ENCODE results near the gene CNKSR3. TPM values are rescaled to one million over a fixed set of nuclear protein-coding genes. Genes with fewer than 3 reads are reported as not detected.

The CNKSR3 gene
- total and polyA plus RNA-seq, 4 donors, result 4.9 to 17.0 (median 8.8) TPM

DNA sequence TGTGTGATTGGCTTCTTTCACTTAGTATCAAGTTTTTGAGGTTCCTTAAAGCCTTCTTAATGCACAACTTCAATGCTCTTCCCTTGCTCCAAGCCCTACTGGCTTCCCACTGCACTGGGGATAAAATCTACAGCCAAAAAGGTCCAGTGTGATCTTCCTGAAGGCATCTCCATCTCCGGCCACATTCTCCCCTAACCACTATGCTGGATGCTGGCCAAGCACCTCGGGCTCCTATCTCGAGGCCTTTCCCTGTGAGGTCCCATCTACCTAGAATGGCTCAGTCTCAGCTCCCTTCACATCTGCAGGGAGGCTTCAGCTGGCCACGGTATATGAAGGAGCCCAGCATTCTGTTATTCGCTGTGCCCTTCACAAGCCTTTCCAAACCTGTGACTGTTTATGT is 48.1 kb downstream of the CNKSR3 start:
- no peak for DNase-seq (ENCODE audit: low read depth in 4 of 6, low spot score in 6 of 6)
- H3K4me3 ChIP-seq (ENCODE audit: low read depth, low read length), result no peak overlapping the region
- WGBS (ENCODE audit: insufficient coverage), result 57% methylated on average over 3 of the region's 5 CpGs
- no peak overlapping the region for H3K27ac ChIP-seq (ENCODE audit: low read depth, low read length)
- peaks cover 4% of the 10 kb centered on the region for H3K4me1 ChIP-seq (ENCODE audit: control insufficient read depth, insufficient read depth, low read length)
- H3K27me3 ChIP-seq (ENCODE audit: control insufficient read depth, insufficient read depth, low read length), result no peaks in the 10 kb centered on the region
- H3K9me3 ChIP-seq (ENCODE audit: control insufficient read depth, insufficient read depth, low read length), result no peaks in the 10 kb centered on the region
- H3K36me3 ChIP-seq (ENCODE audit: control insufficient read depth, insufficient read depth, low read length), result no peaks in the 10 kb centered on the region

GRCh38 chr6:154461348-154461747 is 49.1 kb downstream of the CNKSR3 start:
- Histone ChIP-seq H3K4me1 (ENCODE audit: control insufficient read depth, insufficient read depth, low read length) (peaks cover 4% of the 10 kb centered on the region), H3K27me3 (ENCODE audit: control insufficient read depth, insufficient read depth, low read length) (no peaks in the 10 kb centered on the region), H3K9me3 (ENCODE audit: control insufficient read depth, insufficient read depth, low read length) (no peaks in the 10 kb centered on the region), H3K36me3 (ENCODE audit: control insufficient read depth, insufficient read depth, low read length) (no peaks in the 10 kb centered on the region), H3K27ac (ENCODE audit: low read depth, low read length) (no peak overlapping the region), H3K4me3 (ENCODE audit: low read depth, low read length) (no peak overlapping the region)
- WGBS (ENCODE audit: insufficient coverage), result no CpG with 5 or more reads among the region's 2 CpGs
- DNase-seq (ENCODE audit: low read depth in 4 of 6, low spot score in 6 of 6), result no peak

DNA sequence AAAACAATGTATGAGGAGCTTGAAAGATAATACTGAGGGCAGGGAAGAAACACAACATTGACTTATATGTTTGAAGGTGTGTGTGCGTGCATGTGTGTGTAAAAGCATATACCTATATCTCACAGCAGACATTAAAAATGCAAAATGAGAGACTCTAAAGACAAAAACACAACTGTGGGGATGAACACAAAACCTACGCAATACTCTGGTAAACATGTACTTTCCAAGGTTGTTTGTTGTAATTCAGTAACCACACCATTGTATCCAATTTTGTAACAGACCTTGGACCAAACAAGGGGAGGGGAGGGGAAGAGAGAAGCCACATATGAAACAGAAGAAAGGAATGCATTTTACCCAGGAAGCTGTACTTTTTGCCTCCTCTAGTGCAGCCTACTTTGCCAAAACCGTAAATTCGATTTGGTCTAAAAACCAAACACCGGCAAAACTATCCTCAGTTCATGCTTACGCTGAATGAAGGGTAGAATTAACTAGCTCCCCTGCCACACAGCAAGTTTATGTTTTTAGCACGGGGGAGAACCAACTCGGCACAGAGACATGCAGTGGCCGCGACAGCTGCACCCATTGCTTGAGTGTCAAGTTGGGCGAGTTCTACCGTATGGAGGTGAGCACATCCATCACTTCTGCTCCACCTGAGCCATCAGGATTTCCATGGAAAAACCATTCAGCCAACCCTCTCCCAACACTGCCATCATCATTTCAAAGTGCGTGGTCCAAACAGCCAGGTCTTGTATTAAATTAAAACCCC is 50.0 kb downstream of the CNKSR3 start:
- Histone ChIP-seq H3K4me1 (ENCODE audit: control insufficient read depth, insufficient read depth, low read length) (peaks cover 4% of the 10 kb centered on the region), H3K4me3 (ENCODE audit: low read depth, low read length) (no peak overlapping the region), H3K36me3 (ENCODE audit: control insufficient read depth, insufficient read depth, low read length) (no peaks in the 10 kb centered on the region), H3K27ac (ENCODE audit: low read depth, low read length) (no peak overlapping the region), H3K9me3 (ENCODE audit: control insufficient read depth, insufficient read depth, low read length) (no peaks in the 10 kb centered on the region), H3K27me3 (ENCODE audit: control insufficient read depth, insufficient read depth, low read length) (no peaks in the 10 kb centered on the region)
- 96% methylated on average over 7 of the region's 13 CpGs for WGBS (ENCODE audit: insufficient coverage)
- DNase-seq (ENCODE audit: low read depth in 4 of 6, low spot score in 6 of 6), result no peak

DNA sequence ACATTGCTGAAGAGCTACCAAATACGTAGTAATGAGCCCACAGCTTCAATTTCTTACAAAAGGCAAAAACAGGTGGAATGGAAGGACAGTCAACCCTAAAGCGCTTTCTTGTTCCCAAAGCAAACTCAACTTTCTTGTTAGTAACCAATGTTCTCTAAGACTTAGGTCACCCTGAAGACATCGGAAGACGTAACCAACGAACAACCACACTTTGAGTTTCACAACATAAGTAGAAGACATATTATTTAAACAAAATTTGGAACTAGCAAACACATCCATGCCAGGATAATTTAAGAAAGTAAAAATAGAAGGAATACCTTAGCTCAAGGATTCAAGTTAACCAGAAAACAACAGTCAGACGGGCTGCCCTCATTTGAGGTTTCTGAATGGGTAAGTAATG is 51.0 kb downstream of the CNKSR3 start:
- H3K27ac ChIP-seq (ENCODE audit: low read depth, low read length), result no peak overlapping the region
- DNase-seq (ENCODE audit: low read depth in 4 of 6, low spot score in 6 of 6), result no peak

DNA sequence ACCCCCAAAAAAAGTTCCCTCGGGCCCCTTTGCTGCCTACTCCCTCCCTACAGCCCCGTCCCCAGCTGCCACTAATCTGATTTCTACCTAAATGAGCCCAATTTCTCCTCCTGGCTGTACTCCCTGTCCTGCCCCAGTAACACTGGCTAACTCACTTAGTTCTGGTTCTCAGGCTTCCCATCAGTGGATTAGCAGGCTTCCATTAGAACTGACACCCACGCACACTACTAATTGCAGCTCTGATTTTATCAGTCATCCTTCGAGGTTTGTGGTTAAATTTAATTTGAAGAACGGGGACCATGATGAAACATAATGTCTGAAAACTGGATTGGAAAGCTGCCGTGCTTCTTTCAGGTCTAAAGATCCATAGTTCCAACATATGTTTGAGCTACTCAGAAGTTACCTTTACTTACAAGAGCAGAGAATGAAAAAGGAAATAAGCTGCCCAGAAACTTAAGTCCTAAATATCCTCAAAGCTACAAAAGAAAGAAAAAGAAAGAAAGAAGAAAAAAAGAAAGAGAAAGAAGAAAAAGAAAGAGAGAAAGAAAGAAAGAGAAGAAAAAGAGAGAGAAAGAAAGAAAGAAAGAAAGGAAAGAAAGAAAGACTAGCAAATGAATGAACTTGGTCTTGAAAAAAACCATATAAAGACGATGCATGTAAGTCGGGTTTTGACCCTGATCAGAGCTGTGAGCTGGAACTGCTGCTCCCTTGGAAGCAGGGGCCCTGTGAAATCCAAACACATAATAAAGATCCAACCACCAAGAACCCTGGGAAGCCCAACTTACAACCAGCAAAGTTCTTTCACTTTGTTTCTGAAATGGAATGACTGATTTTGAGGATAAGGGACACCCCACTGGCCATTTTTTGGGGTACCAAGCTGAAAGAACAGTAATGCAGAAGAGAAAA is 51.7 kb downstream of the CNKSR3 start:
- Histone ChIP-seq H3K27me3 (ENCODE audit: control insufficient read depth, insufficient read depth, low read length) (no peaks in the 10 kb centered on the region), H3K9me3 (ENCODE audit: control insufficient read depth, insufficient read depth, low read length) (no peaks in the 10 kb centered on the region), H3K4me1 (ENCODE audit: control insufficient read depth, insufficient read depth, low read length) (peaks cover 4% of the 10 kb centered on the region), H3K27ac (ENCODE audit: low read depth, low read length) (no peak overlapping the region), H3K36me3 (ENCODE audit: control insufficient read depth, insufficient read depth, low read length) (no peaks in the 10 kb centered on the region), H3K4me3 (ENCODE audit: low read depth, low read length) (no peak overlapping the region)
- 56% methylated on average over 6 of the region's 8 CpGs for WGBS (ENCODE audit: insufficient coverage)
- DNase-seq (ENCODE audit: low read depth in 4 of 6, low spot score in 6 of 6), result no peak

More for the DNA sequence above, 51.0 kb downstream of the CNKSR3 start:
- Histone ChIP-seq H3K9me3 (ENCODE audit: control insufficient read depth, insufficient read depth, low read length) (no peaks in the 10 kb centered on the region), H3K4me3 (ENCODE audit: low read depth, low read length) (no peak overlapping the region), H3K4me1 (ENCODE audit: control insufficient read depth, insufficient read depth, low read length) (peaks cover 4% of the 10 kb centered on the region), H3K36me3 (ENCODE audit: control insufficient read depth, insufficient read depth, low read length) (no peaks in the 10 kb centered on the region), H3K27me3 (ENCODE audit: control insufficient read depth, insufficient read depth, low read length) (no peaks in the 10 kb centered on the region)
- 100% methylated on average over 1 of the region's 6 CpGs for WGBS (ENCODE audit: insufficient coverage)

- Histone ChIP-seq H3K4me3 (ENCODE audit: low read depth, low read length) (no peak overlapping the region), H3K27ac (ENCODE audit: low read depth, low read length) (no peak overlapping the region), H3K4me1 (ENCODE audit: control insufficient read depth, insufficient read depth, low read length) (peaks cover 4% of the 10 kb centered on the region)
These were observed 52.6 kb downstream of the CNKSR3 start for GRCh38 chr6:154457881-154458284.

DNA sequence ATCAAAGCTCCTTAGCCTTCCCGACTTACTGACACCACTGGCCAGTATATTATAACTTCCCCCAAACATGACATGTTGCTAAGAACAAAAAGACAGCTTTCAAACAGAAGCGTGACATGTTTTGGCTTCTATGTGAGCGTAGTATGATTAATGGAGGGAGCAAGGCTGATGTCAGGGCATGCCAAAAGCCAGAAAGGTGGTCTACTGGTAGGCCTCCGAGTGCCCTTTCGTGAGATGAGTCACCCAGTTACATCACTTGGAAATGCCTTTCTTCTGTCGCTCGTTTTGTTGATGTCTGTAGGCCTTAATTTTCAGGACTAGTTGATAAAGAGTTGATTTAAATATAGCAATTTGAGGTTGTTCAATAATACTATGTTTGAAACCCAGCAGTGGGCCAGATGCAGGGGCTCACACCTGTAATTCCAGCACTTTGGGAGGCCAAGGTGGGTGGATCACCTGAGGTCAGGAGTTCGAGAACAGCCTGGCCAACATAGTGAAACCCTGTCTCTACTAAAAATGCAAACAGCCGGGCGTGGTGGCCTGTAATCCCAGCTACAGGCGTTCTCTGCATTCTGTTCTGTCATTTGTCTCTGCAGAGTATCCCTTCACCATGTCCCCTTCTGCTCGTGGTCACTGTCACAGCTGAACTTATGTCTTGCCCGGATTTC is 53.3 kb downstream of the CNKSR3 start:
- no peak for DNase-seq (ENCODE audit: low read depth in 4 of 6, low spot score in 6 of 6)
- no peak overlapping the region for H3K4me3 ChIP-seq (ENCODE audit: low read depth, low read length)
- no peaks in the 10 kb centered on the region for H3K27me3 ChIP-seq (ENCODE audit: control insufficient read depth, insufficient read depth, low read length)
- no peak overlapping the region for H3K27ac ChIP-seq (ENCODE audit: low read depth, low read length)
- H3K4me1 ChIP-seq (ENCODE audit: control insufficient read depth, insufficient read depth, low read length), result peaks cover 4% of the 10 kb centered on the region
- no peaks in the 10 kb centered on the region for H3K36me3 ChIP-seq (ENCODE audit: control insufficient read depth, insufficient read depth, low read length)
- WGBS (ENCODE audit: insufficient coverage), result 95% methylated on average over 12 of the region's 13 CpGs
- H3K9me3 ChIP-seq (ENCODE audit: control insufficient read depth, insufficient read depth, low read length), result no peaks in the 10 kb centered on the region

More at GRCh38 chr6:154457881-154458284, 52.6 kb downstream of the CNKSR3 start:
- peak in 2 of 6 donors; percentile 45 to 48 for DNase-seq (ENCODE audit: low read depth in 4 of 6, low spot score in 6 of 6)
- H3K36me3 ChIP-seq (ENCODE audit: control insufficient read depth, insufficient read depth, low read length), result no peaks in the 10 kb centered on the region
- no peaks in the 10 kb centered on the region for H3K27me3 ChIP-seq (ENCODE audit: control insufficient read depth, insufficient read depth, low read length)
- H3K9me3 ChIP-seq (ENCODE audit: control insufficient read depth, insufficient read depth, low read length), result no peaks in the 10 kb centered on the region
- 42% methylated on average over 2 of the region's 5 CpGs for WGBS (ENCODE audit: insufficient coverage)

- peaks cover 1% of the 10 kb centered on the region for H3K4me1 ChIP-seq (ENCODE audit: control insufficient read depth, insufficient read depth, low read length)
- H3K36me3 ChIP-seq (ENCODE audit: control insufficient read depth, insufficient read depth, low read length), result no peaks in the 10 kb centered on the region
- no peaks in the 10 kb centered on the region for H3K9me3 ChIP-seq (ENCODE audit: control insufficient read depth, insufficient read depth, low read length)
- no peak for DNase-seq (ENCODE audit: low read depth in 4 of 6, low spot score in 6 of 6)
- H3K27ac ChIP-seq (ENCODE audit: low read depth, low read length), result no peak overlapping the region
- WGBS (ENCODE audit: insufficient coverage), result no CpG with 5 or more reads among the region's 2 CpGs
- no peaks in the 10 kb centered on the region for H3K27me3 ChIP-seq (ENCODE audit: control insufficient read depth, insufficient read depth, low read length)
- no peak overlapping the region for H3K4me3 ChIP-seq (ENCODE audit: low read depth, low read length)
These were observed 57.2 kb downstream of the CNKSR3 start for GRCh38 chr6:154453329-154453728.

DNA sequence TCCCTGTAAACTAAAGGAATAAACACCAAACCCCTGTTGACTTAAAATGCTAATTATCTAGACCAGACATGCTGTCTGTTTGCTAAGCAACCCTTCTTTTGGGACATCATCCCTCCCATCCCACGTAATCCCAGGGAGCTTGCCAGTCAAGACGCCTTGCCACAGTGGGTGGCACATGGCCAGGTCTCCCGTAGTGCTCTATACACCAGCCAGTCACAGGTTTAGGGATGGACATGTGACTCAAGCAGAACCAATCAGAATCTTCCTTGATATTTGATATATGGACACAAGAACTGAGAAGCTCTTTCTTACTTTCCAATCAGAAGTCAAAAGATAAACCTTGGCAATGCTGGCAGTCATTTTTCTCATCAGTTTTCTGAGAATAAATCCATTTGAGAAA is 60.0 kb downstream of the CNKSR3 start:
- Histone ChIP-seq H3K27me3 (ENCODE audit: control insufficient read depth, insufficient read depth, low read length) (no peaks in the 10 kb centered on the region), H3K4me3 (ENCODE audit: low read depth, low read length) (no peak overlapping the region), H3K27ac (ENCODE audit: low read depth, low read length) (no peak overlapping the region), H3K36me3 (ENCODE audit: control insufficient read depth, insufficient read depth, low read length) (no peaks in the 10 kb centered on the region), H3K4me1 (ENCODE audit: control insufficient read depth, insufficient read depth, low read length) (no peaks in the 10 kb centered on the region), H3K9me3 (ENCODE audit: control insufficient read depth, insufficient read depth, low read length) (no peaks in the 10 kb centered on the region)
- WGBS (ENCODE audit: insufficient coverage), result 83% methylated on average over 1 of the region's 3 CpGs
- no peak for DNase-seq (ENCODE audit: low read depth in 4 of 6, low spot score in 6 of 6)

All from spinal cord (tissue), 10 donors.